Ovary (tissue), 3 donors: ENCODE measurements around the gene NPAS3.

Experiments
- POLR2A ChIP-seq: fragments of 450-650 bp; IDR thresholded peaks from one replicate; pipeline ENCODE4 v1.6.1; 2017; ENCODE audit warnings: antibody characterized with exemption, mild to moderate bottlenecking, moderate library complexity
- TF ChIP-seq, protein P1 (sequence below), 3 donors: fragments of 450-650 bp in 2 of 3; fragments of 200-600 bp in 1 of 3; IDR thresholded peaks; one replicate each; pipeline versions ENCODE4 v1.5.1 to v1.8.0; 2016 to 2022; ENCODE audit warnings: antibody characterized with exemption in 3 of 3, mild to moderate bottlenecking in 1 of 3
- donor health status: DM: no; HTN: no; CAD: no.

DNA sequence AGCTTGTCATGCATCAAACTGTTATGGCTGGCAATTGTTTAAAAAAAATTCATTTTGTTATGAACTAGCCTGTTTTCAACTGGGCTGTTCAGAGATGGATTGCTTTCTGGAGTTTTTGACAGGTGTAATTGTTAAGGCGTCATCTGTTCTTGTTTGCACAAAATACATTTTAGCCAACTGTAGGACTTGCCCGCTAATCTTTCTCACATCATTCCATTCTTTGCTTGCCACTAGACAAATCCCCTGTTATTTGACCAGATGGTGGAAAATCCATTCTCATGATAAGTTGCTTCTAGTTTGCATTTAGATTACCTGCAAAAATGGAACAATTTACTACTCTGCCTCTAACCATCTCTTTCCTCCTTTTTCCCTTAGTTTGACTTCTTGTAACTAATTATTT, 114.3 kb downstream of the NPAS3 start:
- TF ChIP-seq, protein P1, sequence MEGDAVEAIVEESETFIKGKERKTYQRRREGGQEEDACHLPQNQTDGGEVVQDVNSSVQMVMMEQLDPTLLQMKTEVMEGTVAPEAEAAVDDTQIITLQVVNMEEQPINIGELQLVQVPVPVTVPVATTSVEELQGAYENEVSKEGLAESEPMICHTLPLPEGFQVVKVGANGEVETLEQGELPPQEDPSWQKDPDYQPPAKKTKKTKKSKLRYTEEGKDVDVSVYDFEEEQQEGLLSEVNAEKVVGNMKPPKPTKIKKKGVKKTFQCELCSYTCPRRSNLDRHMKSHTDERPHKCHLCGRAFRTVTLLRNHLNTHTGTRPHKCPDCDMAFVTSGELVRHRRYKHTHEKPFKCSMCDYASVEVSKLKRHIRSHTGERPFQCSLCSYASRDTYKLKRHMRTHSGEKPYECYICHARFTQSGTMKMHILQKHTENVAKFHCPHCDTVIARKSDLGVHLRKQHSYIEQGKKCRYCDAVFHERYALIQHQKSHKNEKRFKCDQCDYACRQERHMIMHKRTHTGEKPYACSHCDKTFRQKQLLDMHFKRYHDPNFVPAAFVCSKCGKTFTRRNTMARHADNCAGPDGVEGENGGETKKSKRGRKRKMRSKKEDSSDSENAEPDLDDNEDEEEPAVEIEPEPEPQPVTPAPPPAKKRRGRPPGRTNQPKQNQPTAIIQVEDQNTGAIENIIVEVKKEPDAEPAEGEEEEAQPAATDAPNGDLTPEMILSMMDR (IDR thresholded peaks at IDR 0.05) = no peak
- no peak for TF ChIP-seq POLR2A
